ENCODE measurements around the gene IL12B. TPM values are rescaled to one million over a fixed set of nuclear protein-coding genes. Genes with fewer than 3 reads are reported as not detected.
A peak's percentile ranks its signal among the peaks of the same experiment; 100 is the strongest.

The IL12B gene
- total RNA-seq, 1 donor from 2014 or later, result not detected

DNA sequence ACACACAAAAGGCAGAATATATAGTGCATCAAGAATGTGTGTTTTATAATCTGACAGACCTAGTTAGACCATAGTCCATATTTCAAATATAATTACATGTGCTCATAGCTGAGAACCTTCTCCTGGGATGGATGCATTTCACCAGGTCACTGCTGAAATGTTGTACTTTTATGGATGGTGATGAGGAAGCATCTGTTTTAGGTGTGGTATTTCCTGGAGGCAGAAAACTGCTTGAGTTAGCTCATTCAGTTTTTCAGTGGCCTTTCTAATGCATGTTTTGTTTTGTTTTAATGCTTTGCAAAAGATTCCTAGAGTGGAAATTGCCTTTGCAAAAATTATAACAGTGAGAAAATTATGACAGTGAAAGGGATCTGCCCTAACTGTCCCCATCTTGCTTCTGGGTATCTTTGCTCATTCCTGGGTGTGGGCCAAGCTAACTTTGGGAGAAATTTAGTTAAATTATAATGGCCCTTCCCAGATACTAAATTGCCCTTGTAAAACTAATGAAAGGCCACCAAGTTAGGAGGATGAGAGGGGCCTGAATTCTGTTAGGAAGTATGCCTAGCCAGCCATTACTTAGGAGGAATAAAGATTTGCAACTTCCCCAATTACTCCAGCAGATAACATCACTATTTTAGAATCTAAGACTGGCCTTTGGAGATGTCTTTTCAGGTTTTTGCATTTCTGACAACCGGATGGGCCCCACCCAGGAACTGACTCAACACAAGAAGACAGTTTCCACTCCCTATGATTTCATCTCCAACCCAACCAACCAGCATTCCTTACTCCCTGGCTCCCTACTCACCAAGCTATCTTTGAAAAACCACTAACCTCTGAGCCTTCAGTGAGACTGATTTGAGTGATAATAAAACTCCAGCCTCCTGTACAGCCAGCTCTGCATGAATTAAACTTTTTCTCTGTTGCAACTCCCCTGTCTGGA, 7.0 kb upstream of the IL12B start:
- Mint-ChIP-seq H3K27ac (peak overlapping the region; percentile 88), H3K36me3 (peaks cover 3% of the 10 kb centered on the region), H3K4me1 (ENCODE audit: unreplicated experiment) (peaks cover 5% of the 10 kb centered on the region), H3K9me3 (peaks cover 5% of the 10 kb centered on the region), H3K27me3 (peaks cover 11% of the 10 kb centered on the region), H3K4me3 (no peak overlapping the region)
- no peak for DNase-seq (ENCODE audit: extremely low spot score, unreplicated experiment)
- TF ChIP-seq, protein P1, sequence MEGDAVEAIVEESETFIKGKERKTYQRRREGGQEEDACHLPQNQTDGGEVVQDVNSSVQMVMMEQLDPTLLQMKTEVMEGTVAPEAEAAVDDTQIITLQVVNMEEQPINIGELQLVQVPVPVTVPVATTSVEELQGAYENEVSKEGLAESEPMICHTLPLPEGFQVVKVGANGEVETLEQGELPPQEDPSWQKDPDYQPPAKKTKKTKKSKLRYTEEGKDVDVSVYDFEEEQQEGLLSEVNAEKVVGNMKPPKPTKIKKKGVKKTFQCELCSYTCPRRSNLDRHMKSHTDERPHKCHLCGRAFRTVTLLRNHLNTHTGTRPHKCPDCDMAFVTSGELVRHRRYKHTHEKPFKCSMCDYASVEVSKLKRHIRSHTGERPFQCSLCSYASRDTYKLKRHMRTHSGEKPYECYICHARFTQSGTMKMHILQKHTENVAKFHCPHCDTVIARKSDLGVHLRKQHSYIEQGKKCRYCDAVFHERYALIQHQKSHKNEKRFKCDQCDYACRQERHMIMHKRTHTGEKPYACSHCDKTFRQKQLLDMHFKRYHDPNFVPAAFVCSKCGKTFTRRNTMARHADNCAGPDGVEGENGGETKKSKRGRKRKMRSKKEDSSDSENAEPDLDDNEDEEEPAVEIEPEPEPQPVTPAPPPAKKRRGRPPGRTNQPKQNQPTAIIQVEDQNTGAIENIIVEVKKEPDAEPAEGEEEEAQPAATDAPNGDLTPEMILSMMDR (conservative IDR thresholded peaks at IDR 0.05), result no peak

DNA sequence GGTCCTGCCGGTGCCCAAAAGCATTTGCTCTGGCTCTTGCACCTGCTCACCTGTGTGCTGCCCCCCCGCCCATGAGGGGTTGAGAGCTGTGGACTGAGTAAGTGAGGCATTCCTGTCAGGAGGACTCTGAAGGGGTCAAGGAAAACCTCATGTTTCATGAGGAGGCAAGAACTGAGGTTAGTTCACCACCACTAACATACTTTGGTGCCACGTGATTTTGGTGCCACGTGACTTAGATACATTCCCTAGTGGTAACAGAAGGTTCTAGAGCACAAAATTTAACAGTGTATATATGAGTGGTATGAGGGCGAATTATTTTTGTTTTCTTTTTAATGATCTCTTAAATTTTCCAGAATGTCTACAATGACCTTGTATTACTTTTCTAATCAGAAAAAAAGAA, 6.3 kb upstream of the IL12B start:
- TF ChIP-seq, protein P1 (conservative IDR thresholded peaks at IDR 0.05), result no peak
- no peaks in the 10 kb centered on the region for H3K36me3 Mint-ChIP-seq
- H3K27ac Mint-ChIP-seq, result peak overlapping the region; percentile 88
- H3K4me3 Mint-ChIP-seq, result no peak overlapping the region
- DNase-seq (ENCODE audit: extremely low spot score, unreplicated experiment), result no peak
- no peaks in the 10 kb centered on the region for H3K9me3 Mint-ChIP-seq
- H3K4me1 Mint-ChIP-seq (ENCODE audit: unreplicated experiment), result no peaks in the 10 kb centered on the region
- H3K27me3 Mint-ChIP-seq, result peaks cover 12% of the 10 kb centered on the region

GRCh38 chr5:159333545-159333925, 3.2 kb upstream of the IL12B start:
- H3K4me3 Mint-ChIP-seq, result no peak overlapping the region
- no peaks in the 10 kb centered on the region for H3K36me3 Mint-ChIP-seq
- H3K9me3 Mint-ChIP-seq, result no peaks in the 10 kb centered on the region
- no peak for DNase-seq (ENCODE audit: extremely low spot score, unreplicated experiment)
- no peak overlapping the region for H3K27ac Mint-ChIP-seq
- TF ChIP-seq, protein P1 (conservative IDR thresholded peaks at IDR 0.05), result no peak
- peaks cover 35% of the 10 kb centered on the region for H3K27me3 Mint-ChIP-seq
- H3K4me1 Mint-ChIP-seq (ENCODE audit: unreplicated experiment), result no peaks in the 10 kb centered on the region

- no peaks in the 10 kb centered on the region for H3K9me3 Mint-ChIP-seq
- no peak for DNase-seq (ENCODE audit: extremely low spot score, unreplicated experiment)
- H3K27ac Mint-ChIP-seq, result no peak overlapping the region
These were observed 2.7 kb upstream of the IL12B start for GRCh38 chr5:159332800-159333544.

More at GRCh38 chr5:159332800-159333544, 2.7 kb upstream of the IL12B start:
- peaks cover 40% of the 10 kb centered on the region for H3K27me3 Mint-ChIP-seq
- H3K4me3 Mint-ChIP-seq, result peak overlapping the region; percentile 15
- TF ChIP-seq, protein P1 (conservative IDR thresholded peaks at IDR 0.05), result no peak
- no peaks in the 10 kb centered on the region for H3K4me1 Mint-ChIP-seq (ENCODE audit: unreplicated experiment)
- no peaks in the 10 kb centered on the region for H3K36me3 Mint-ChIP-seq

Measured in type B pancreatic cell (in vitro differentiated cells).